Activated CD8-positive, alpha-beta memory T cell treated with anti-CD3 and anti-CD28 coated beads for 48 hours (primary cell): Measurements from ENCODE around the gene FAM161A.

Source experiments
- DNase-seq, 3 experiments: peaks; one replicate each; pipeline ENCODE4 v3.0.0-alpha.2; 2020; ENCODE audit warnings: low read depth in 2 of 3, low spot score in 2 of 3

The FAM161A gene

GRCh38 chr2:61787941-61788563 lies 65.8 kb downstream of the FAM161A start:
- no peak for DNase-seq

GRCh38 chr2:61786876-61787275 lies 67.0 kb downstream of the FAM161A start:
- no peak for DNase-seq

GRCh38 chr2:61785583-61785982 lies 68.3 kb downstream of the FAM161A start:
- no peak for DNase-seq

- DNase-seq: no peak
Observed at GRCh38 chr2:61784643-61785042, 69.2 kb downstream of the FAM161A start.

GRCh38 chr2:61775956-61776570 lies 77.8 kb downstream of the FAM161A start:
- no peak for DNase-seq
